Endothelial cell of umbilical vein (primary cell): ENCODE data around the gene FAM131B. TPM values are rescaled to one million over a fixed set of nuclear protein-coding genes. Genes with fewer than 3 reads are reported as not detected.

Experiments
- BruUV-seq: library from RNA; stranded (reverse); fragments of 400-500 nt; replicated peaks from 2 replicates; lab custom pipeline; 2021; lab: Mats Ljungman, UMichigan
- CTCF ChIA-PET: fragments of 300-600, 350-600 bp; sonication (Branson Sonifier 250); formaldehyde crosslinking; loops from one replicate; lab custom pipeline; 2021; ENCODE audit warnings: antibody characterized with exemption, inconsistent platforms; lab: Charles Lee
- POLR2A ChIA-PET: fragments of 300-600, 350-600 bp; sonication (Branson Sonifier 250); formaldehyde crosslinking; loops from one replicate; lab custom pipeline; 2021; ENCODE audit warnings: antibody characterized with exemption, inconsistent platforms; lab: Charles Lee
- DNase-seq: peaks from one replicate; pipeline ENCODE4 v3.0.0-alpha.2; 2011; ENCODE audit warnings: low read depth, low spot score
- FAIRE-seq: peaks from 2 replicates; lab custom pipeline; 2011; peaks lifted over from hg19 to GRCh38; lab: Jason Lieb, UNC
- H2AFZ ChIP-seq: 2 replicates; pipeline ENCODE4 v1.6.0; 2012; ENCODE audit warnings: low read depth, low read length, control low read depth, inconsistent platforms
- H3K27ac ChIP-seq: 2 replicates; pipeline ENCODE4 v1.5.1; 2011; ENCODE audit warnings: low read depth, mild to moderate bottlenecking, control low read depth, low read length, moderate library complexity; ENCODE audit not compliant: insufficient read depth
- H3K27me3 ChIP-seq, 2 experiments: 2 replicates each; pipeline versions ENCODE4 v1.6.0 to v1.6.1; 2011; ENCODE audit warnings: low read length in 2 of 2, mixed read lengths in 1 of 2; ENCODE audit not compliant: control insufficient read depth in 2 of 2, insufficient read depth in 2 of 2
- H3K36me3 ChIP-seq, 2 experiments: 2 replicates in 1 of 2; 3 replicates in 1 of 2; pipeline ENCODE4 v1.5.1; 2011; ENCODE audit warnings: low read length in 2 of 2, mild to moderate bottlenecking in 1 of 2, moderate library complexity in 1 of 2; ENCODE audit not compliant: control insufficient read depth in 2 of 2, insufficient read depth in 2 of 2; ENCODE audit errors: extremely low read depth in 1 of 2
- H3K4me1 ChIP-seq: 3 replicates; pipeline ENCODE4 v1.5.1; 2011; ENCODE audit warnings: mild to moderate bottlenecking, low read length; ENCODE audit not compliant: control insufficient read depth, insufficient read depth; ENCODE audit errors: extremely low read depth
- H3K4me2 ChIP-seq: 2 replicates; pipeline ENCODE4 v1.6.1; 2011; ENCODE audit warnings: low read length, control low read depth, mixed read lengths; ENCODE audit not compliant: insufficient read depth
- H3K4me3 ChIP-seq, 3 experiments: fragments of 200-600 bp in 1 of 3; sonication (generic), shearing (Covaris generic) in 1 of 3; replicated peaks in 1 of 3; 2 replicates each; pipeline ENCODE4 v1.5.1; 2011 to 2016; ENCODE audit warnings: control low read depth in 3 of 3, low read length in 3 of 3, mild to moderate bottlenecking in 2 of 3, inconsistent platforms in 1 of 3, low read depth in 1 of 3, moderate library complexity in 1 of 3; ENCODE audit not compliant: insufficient read depth in 1 of 3
- H3K79me2 ChIP-seq: 2 replicates; pipeline ENCODE4 v1.6.0; 2012; ENCODE audit warnings: low read length, inconsistent platforms; ENCODE audit not compliant: control insufficient read depth, insufficient read depth
- H3K9ac ChIP-seq: replicated peaks from 2 replicates; pipeline ENCODE3; 2011; ENCODE audit warnings: low read length, control low read depth; ENCODE audit not compliant: insufficient read depth; ENCODE audit errors: extremely low read depth
- H3K9me1 ChIP-seq: replicated peaks from 3 replicates; pipeline ENCODE4 v1.6.0; 2011; ENCODE audit warnings: mild to moderate bottlenecking, low read length; ENCODE audit not compliant: control insufficient read depth, insufficient read depth; ENCODE audit errors: extremely low read depth
- H3K9me3 ChIP-seq: replicated peaks from 2 replicates; pipeline ENCODE4 v1.5.1; 2012; ENCODE audit warnings: low read length, inconsistent platforms; ENCODE audit not compliant: control insufficient read depth, insufficient read depth
- H4K20me1 ChIP-seq: replicated peaks from 2 replicates; pipeline ENCODE3; 2011; ENCODE audit warnings: mild to moderate bottlenecking, low read length; ENCODE audit not compliant: control insufficient read depth, insufficient read depth; ENCODE audit errors: extremely low read depth
- EZH2 ChIP-seq: IDR thresholded peaks from 2 replicates; pipeline ENCODE4 v1.6.1; 2012; ENCODE audit warnings: borderline replicate concordance, low read depth, mild to moderate bottlenecking, moderate library complexity, low read length, inconsistent platforms; ENCODE audit not compliant: severe bottlenecking
- FOS ChIP-seq: IDR thresholded peaks from 2 replicates; pipeline ENCODE4 v1.6.1; 2011; ENCODE audit warnings: mild to moderate bottlenecking, low read length, moderate library complexity, borderline replicate concordance; ENCODE audit not compliant: insufficient read depth
- GATA2 ChIP-seq: IDR thresholded peaks from 2 replicates; pipeline ENCODE4 v1.7.0; 2011; ENCODE audit warnings: low read depth, mild to moderate bottlenecking, moderate library complexity, mixed read lengths, low read length; ENCODE audit not compliant: insufficient read length, insufficient read depth
- JUN ChIP-seq: IDR thresholded peaks from 2 replicates; pipeline ENCODE4 v1.6.1; 2011; ENCODE audit warnings: borderline replicate concordance, low read depth; ENCODE audit not compliant: insufficient read length, insufficient read depth
- MYC ChIP-seq: IDR thresholded peaks from one replicate; pipeline ENCODE4 v1.6.1; 2011; ENCODE audit warnings: mild to moderate bottlenecking, low read depth, low read length
- POLR2A ChIP-seq: IDR thresholded peaks from 2 replicates; pipeline ENCODE4 v1.6.1; 2012; ENCODE audit warnings: low read depth, mild to moderate bottlenecking, control low read depth, low read length
- POLR2AphosphoS5 ChIP-seq: IDR thresholded peaks from 2 replicates; pipeline ENCODE4 v1.6.1; 2012; ENCODE audit warnings: low read depth, mild to moderate bottlenecking, control low read depth, low read length, moderate library complexity; ENCODE audit not compliant: insufficient read depth
- dilution Hi-C: fragments of 300-500 bp; cut with MboI; formaldehyde crosslinking; loops from one replicate; pipeline ENCODE4 v1.15.0; 2019; ENCODE audit warnings: low sequenced_read_pairs; ENCODE audit not compliant: extremely low pct_ligation_motif_present
- intact Hi-C: fragments of 100-400 bp; cut with micrococcal nuclease; formaldehyde crosslinking; loops from one replicate; pipeline ENCODE4 v1.10.0; 2022
- microRNA-seq: library from miRNA; unstranded; fragments of <30 nt; microRNA quantifications from one replicate; pipeline ENCODE4 v1.2.0, GENCODE V29; 2021; ENCODE audit warnings: borderline number of aligned reads, borderline replicate concordance
- polyA plus RNA-seq, 4 experiments: library from polyadenylated mRNA; depleted of rRNA in 3 of 4; stranded (reverse) in 3 of 4; unstranded in 1 of 4; fragments of >200 nt; gene quantifications; 2 replicates each; pipeline versions ENCODE4 v1.2.1 to v1.2.3, GENCODE V29; 2011 to 2012; ENCODE audit warnings: missing spikeins in 1 of 4
- small RNA-seq: library from RNA; depleted of rRNA; stranded (forward); fragments of <200 nt; gene quantifications from one replicate; pipeline ENCODE3, GENCODE V24; 2012; ENCODE audit warnings: low replicate concordance, low read depth; ENCODE audit not compliant: insufficient read depth, insufficient read length
- total RNA-seq: library from RNA; stranded (reverse); gene quantifications from 2 replicates; pipeline ENCODE4 v1.2.3, GENCODE V29; 2021
- TF ChIP-seq, protein P1 (sequence below), 2 donors: IDR thresholded peaks; 1 replicate in 1 of 2; 2 replicates in 1 of 2; pipeline ENCODE4 v1.5.1; 2011; ENCODE audit warnings: low read length in 2 of 2, mild to moderate bottlenecking in 2 of 2, moderate library complexity in 2 of 2, control low read depth in 1 of 2, inconsistent platforms in 1 of 2, low read depth in 1 of 2; ENCODE audit not compliant: insufficient read depth in 1 of 2; ENCODE audit errors: extremely low read depth in 1 of 2
- TF ChIP-seq, protein P2 (sequence below): IDR thresholded peaks from 2 replicates; pipeline ENCODE4 v1.6.1; 2011; ENCODE audit not compliant: insufficient read depth, insufficient read length

FAM131B gene
- total and polyA plus RNA-seq, 2 donors (not counting 3 experiments of a cell fraction or from before 2014, with no cell fraction given): 1.6 to 1.8 TPM

DNA sequence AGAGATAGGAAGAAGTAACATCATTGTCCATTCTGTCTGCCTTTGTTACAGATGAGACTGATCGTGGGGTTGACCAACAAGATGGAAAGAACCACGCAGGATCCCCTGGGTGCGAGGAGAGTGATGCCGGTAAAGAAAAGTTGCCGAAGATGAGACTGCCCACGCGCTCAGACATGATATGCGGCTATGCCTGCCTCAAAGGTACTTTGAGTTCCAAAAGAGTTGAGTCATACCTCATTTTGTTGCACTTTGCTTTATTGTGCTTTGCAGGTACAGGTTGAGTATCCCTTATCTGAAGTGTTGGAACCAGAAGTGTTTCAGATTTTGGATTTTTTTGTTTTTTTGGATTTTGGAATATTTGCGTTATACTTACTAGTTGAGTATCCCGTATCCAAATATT, 58.8 kb downstream of the FAM131B start:
- no TSS peak for BruUV-seq
- Histone ChIP-seq H2AFZ (no peak overlapping the region), H3K79me2 (no peaks in the 10 kb centered on the region), H3K4me2 (no peak overlapping the region), H4K20me1 (no peaks in the 10 kb centered on the region), H3K4me1 (no peaks in the 10 kb centered on the region), H3K27me3 (no peaks in the 10 kb centered on the region), H3K9me3 (no peaks in the 10 kb centered on the region), H3K4me3 (no peak overlapping the region), H3K9me1 (no peaks in the 10 kb centered on the region), H3K27ac (no peak overlapping the region), H3K36me3 (peaks cover 40 to 57% of the 10 kb centered on the region in 2 experiments), H3K9ac (no peak overlapping the region)
- dilution Hi-C loops: no loop called here
- no peak for DNase-seq
- FAIRE-seq: no peak
- no peak for TF ChIP-seq EZH2
- TF ChIP-seq POLR2AphosphoS5: no peak
- TF ChIP-seq FOS: no peak
- TF ChIP-seq JUN: no peak
- TF ChIP-seq, protein P1, sequence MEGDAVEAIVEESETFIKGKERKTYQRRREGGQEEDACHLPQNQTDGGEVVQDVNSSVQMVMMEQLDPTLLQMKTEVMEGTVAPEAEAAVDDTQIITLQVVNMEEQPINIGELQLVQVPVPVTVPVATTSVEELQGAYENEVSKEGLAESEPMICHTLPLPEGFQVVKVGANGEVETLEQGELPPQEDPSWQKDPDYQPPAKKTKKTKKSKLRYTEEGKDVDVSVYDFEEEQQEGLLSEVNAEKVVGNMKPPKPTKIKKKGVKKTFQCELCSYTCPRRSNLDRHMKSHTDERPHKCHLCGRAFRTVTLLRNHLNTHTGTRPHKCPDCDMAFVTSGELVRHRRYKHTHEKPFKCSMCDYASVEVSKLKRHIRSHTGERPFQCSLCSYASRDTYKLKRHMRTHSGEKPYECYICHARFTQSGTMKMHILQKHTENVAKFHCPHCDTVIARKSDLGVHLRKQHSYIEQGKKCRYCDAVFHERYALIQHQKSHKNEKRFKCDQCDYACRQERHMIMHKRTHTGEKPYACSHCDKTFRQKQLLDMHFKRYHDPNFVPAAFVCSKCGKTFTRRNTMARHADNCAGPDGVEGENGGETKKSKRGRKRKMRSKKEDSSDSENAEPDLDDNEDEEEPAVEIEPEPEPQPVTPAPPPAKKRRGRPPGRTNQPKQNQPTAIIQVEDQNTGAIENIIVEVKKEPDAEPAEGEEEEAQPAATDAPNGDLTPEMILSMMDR (IDR thresholded peaks at IDR 0.05; ENCODE audit: extremely low read depth in 1 of 2, insufficient read depth in 1 of 2, low read depth in 1 of 2, low read length in 2 of 2): no peak
- no peak for TF ChIP-seq POLR2A
- no peak for TF ChIP-seq MYC
- no peak for TF ChIP-seq GATA2
- TF ChIP-seq, protein P2, sequence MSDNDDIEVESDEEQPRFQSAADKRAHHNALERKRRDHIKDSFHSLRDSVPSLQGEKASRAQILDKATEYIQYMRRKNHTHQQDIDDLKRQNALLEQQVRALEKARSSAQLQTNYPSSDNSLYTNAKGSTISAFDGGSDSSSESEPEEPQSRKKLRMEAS: no peak
- CTCF ChIA-PET: interaction anchor here (0.6 kb wide), 1 partner anchor 78 kb away, joined by 3 read pairs; no protein-coding TSS in a partner anchor
- intact Hi-C loops: no loop called here
- POLR2A ChIA-PET: no interaction called here

Small RNA genes lying within 50 kb of the gene (microRNA-seq; reads per million reads assigned to microRNA genes)
- gene MIR6892: not detected

Small RNA genes lying within 50 kb of the gene (small RNA-seq; reads per million reads assigned to genes)
- not detected for gene MIR6892

Other genes starting within 250 kb of the FAM131B start
- not detected in 2 replicates for gene PIP, start 230.6 kb downstream of the FAM131B start, total RNA-seq
- not detected in 2 replicates for gene PIP, start 230.6 kb downstream of the FAM131B start, polyA plus RNA-seq
- not detected in 2 replicates for gene TAS2R39, start 179.3 kb downstream of the FAM131B start, total RNA-seq
- gene TAS2R39, start 179.3 kb downstream of the FAM131B start, polyA plus RNA-seq: not detected in 2 replicates
- gene TAS2R40, start 140.7 kb downstream of the FAM131B start, total RNA-seq: not detected in 2 replicates
- not detected in 2 replicates for gene TAS2R40, start 140.7 kb downstream of the FAM131B start, polyA plus RNA-seq
- 99.4 and 119 TPM in 2 replicates for gene GSTK1, start 99.3 kb downstream of the FAM131B start, total RNA-seq
- 126 and 132 TPM in 2 replicates for gene GSTK1, start 99.3 kb downstream of the FAM131B start, polyA plus RNA-seq
- not detected in 2 replicates for gene TMEM139, start 77.8 kb downstream of the FAM131B start, total RNA-seq
- 0.32 and 0.37 TPM in 2 replicates for gene TMEM139, start 77.8 kb downstream of the FAM131B start, polyA plus RNA-seq
- 57.9 and 61.7 TPM in 2 replicates for gene CASP2, start 74.4 kb downstream of the FAM131B start, total RNA-seq
- gene CASP2, start 74.4 kb downstream of the FAM131B start, polyA plus RNA-seq: 31.8 and 36.3 TPM in 2 replicates
- not detected in 2 replicates for gene CLCN1, start 46.6 kb downstream of the FAM131B start, total RNA-seq
- not detected in 2 replicates for gene CLCN1, start 46.6 kb downstream of the FAM131B start, polyA plus RNA-seq
- gene ZYX, start 18.6 kb upstream of the FAM131B start, total RNA-seq: 533 and 545 TPM in 2 replicates
- gene ZYX, start 18.6 kb upstream of the FAM131B start, polyA plus RNA-seq: 196 TPM in 2 replicates
- not detected in 2 replicates for gene EPHA1, start 46.1 kb upstream of the FAM131B start, total RNA-seq
- 0.06 and 0.07 TPM in 2 replicates for gene EPHA1, start 46.1 kb upstream of the FAM131B start, polyA plus RNA-seq
- gene TAS2R60, start 80.7 kb upstream of the FAM131B start, total RNA-seq: not detected in 2 replicates
- not detected in 2 replicates for gene TAS2R60, start 80.7 kb upstream of the FAM131B start, polyA plus RNA-seq
- not detected in 2 replicates for gene TAS2R41, start 115.2 kb upstream of the FAM131B start, total RNA-seq
- not detected in 2 replicates for gene TAS2R41, start 115.2 kb upstream of the FAM131B start, polyA plus RNA-seq
- gene CTAGE15, start 209.1 kb upstream of the FAM131B start, total RNA-seq: not detected in 2 replicates
- 0.03 TPM in 1 of 2 replicates, not detected in the other for gene CTAGE15, start 209.1 kb upstream of the FAM131B start, polyA plus RNA-seq